A549 (cell line): ENCODE results near the gene OR10G7.

Experiments used
- BHLHE40 ChIP-seq: IDR thresholded peaks from 2 replicates; pipeline ENCODE4 v1.6.1; 2012; ENCODE audit warnings: low read depth, low read length, inconsistent platforms
- CBX2 ChIP-seq: fragments of 200-600 bp; sonication (generic); IDR thresholded peaks from 2 replicates; pipeline ENCODE4 v1.6.1; 2016; ENCODE audit warnings: low read depth, mild to moderate bottlenecking, borderline replicate concordance
- CTCF ChIP-seq: fragments of >200 bp; sonication (Bioruptor Twin); formaldehyde crosslinking; IDR thresholded peaks from 3 replicates; pipeline ENCODE4 v1.5.1; 2016
- E2F6 ChIP-seq: IDR thresholded peaks from 2 replicates; pipeline ENCODE4 v1.6.1; 2012; ENCODE audit warnings: low read depth, borderline replicate concordance
- MAFK ChIP-seq: fragments of 450-650 bp; IDR thresholded peaks from 2 replicates; pipeline ENCODE4 v1.6.1; 2014; ENCODE audit not compliant: partially characterized antibody
- MAX ChIP-seq: IDR thresholded peaks from 2 replicates; pipeline ENCODE4 v1.6.1; 2012
- NR3C1 ChIP-seq: fragments of >200 bp; sonication (Bioruptor Twin); formaldehyde crosslinking; IDR thresholded peaks from 3 replicates; pipeline ENCODE4 v1.6.1; 2017
- POLR2A ChIP-seq: IDR thresholded peaks from 2 replicates; pipeline ENCODE4 v1.6.1; 2012; ENCODE audit warnings: mild to moderate bottlenecking, low read length
- REST ChIP-seq: fragments of 200-600 bp; sonication (generic); IDR thresholded peaks from 2 replicates; pipeline ENCODE4 v1.6.1; 2016; ENCODE audit warnings: antibody characterized with exemption, mild to moderate bottlenecking, moderate library complexity
- RFX5 ChIP-seq: fragments of 450-650 bp; IDR thresholded peaks from 2 replicates; pipeline ENCODE4 v1.7.1; 2014; ENCODE audit warnings: antibody characterized with exemption, mild to moderate bottlenecking, moderate library complexity
- ZFP36 ChIP-seq: fragments of 450-650 bp; IDR thresholded peaks from 2 replicates; pipeline ENCODE4 v1.6.1; 2014; ENCODE audit warnings: borderline replicate concordance; ENCODE audit not compliant: partially characterized antibody

GRCh38 chr11:124043420-124043819, 2.3 kb upstream of the OR10G7 start:
- TF ChIP-seq MAX (no peak), POLR2A (no peak), CTCF (no peak), E2F6 (no peak), RFX5 (no peak), ZFP36 (no peak), NR3C1 (no peak), REST (no peak), MAFK (no peak), CBX2 (no peak), BHLHE40 (no peak)
